Activated CD4-positive, alpha-beta T cell treated with anti-CD3 and anti-CD28 coated beads, Interleukin-2, amount 50 U/mL, for 16 hours (primary cell): Measurements from ENCODE around the gene RERE.
"Not testable (repeated sequence)": the region's sequence is repeated elsewhere in the genome, so short reads cannot be mapped to it uniquely, and the experiment has no call there.

Experiments used
- DNase-seq: peaks from one replicate; pipeline ENCODE4 v3.0.0-alpha.2; 2020

The RERE gene

DNA sequence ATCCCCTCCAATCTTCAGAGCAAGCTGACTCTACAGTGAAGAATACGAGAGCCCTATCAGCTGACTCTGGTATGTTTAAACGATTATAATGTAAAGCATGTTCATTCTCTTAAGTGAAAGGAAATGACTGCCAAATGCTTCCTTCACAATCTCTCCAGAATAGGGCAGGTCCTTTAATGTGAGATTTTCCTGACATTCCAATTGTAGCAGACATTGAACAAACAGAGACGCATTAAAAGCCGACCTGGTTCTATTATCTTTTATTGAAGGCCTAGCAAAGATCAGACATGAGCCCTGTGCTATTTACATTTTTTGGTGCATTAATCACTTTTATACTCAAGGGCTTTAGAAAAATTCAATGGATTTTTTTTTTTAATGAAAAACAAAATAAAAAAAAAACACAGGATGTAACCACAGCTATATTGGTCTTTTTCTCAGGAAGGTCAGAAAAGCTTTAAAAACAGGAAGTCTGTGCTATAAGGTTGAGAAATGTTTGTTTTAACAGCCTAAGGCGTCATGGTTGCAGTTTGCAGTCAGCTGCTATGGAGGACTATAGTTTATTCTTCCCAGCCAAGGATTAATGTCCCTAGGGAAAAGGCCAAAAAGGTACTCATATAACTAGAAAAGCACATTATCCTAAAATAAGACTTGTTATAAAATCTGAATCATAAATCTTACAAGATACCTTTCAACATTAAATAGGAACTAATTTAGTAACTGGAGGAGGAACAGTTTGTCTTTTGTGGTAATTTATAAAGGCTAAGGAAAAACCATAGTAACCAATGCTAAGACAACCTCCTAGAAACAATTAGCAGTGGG is 104.8 kb downstream of the RERE start:
- DNase-seq = peak; percentile 12

GRCh38 chr1:8711873-8712412 is 105.5 kb downstream of the RERE start:
- no peak for DNase-seq

- DNase-seq = no peak
Observed at GRCh38 chr1:8711151-8711550, 106.3 kb downstream of the RERE start.

DNA sequence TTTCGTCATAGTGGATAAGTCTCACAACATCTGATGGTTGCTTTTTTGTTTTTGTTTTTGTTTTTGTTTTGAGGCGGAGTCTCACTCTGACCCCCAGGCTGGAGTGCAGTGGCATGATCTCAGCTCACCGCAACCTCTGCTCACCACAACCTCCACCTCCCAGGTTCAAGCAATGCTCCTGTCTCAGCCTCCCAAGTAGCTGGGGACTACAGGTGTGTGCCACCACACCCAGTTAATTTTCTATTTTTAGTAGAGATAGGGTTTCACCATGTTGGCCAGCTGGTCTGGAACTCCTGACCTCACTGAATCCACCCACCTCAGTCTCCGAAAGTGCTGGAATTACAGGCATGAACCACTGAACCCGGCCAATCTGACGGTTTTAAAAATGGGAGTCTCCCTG is 109.2 kb downstream of the RERE start:
- no peak for DNase-seq

DNA sequence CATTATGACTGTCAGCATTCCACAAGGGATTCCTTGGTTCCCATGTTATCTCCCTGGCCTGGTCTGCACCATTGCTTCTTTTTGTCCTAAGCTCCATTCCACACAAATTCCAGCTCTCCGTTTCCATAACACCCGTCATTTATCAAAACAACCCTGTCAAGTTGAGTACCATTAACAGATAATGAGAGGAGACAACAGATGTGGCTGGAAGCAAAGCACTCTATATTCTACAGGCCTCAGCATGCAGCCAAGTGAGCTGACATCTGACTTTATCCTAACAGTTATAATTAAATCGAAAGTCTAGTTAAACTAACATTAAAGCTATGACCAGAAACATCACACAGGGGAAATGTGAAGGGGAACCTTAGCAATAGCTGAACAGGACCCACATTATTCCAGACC is 110.4 kb downstream of the RERE start:
- no peak for DNase-seq

- DNase-seq = no peak
Observed at GRCh38 chr1:8706291-8706690, 111.1 kb downstream of the RERE start.

DNA sequence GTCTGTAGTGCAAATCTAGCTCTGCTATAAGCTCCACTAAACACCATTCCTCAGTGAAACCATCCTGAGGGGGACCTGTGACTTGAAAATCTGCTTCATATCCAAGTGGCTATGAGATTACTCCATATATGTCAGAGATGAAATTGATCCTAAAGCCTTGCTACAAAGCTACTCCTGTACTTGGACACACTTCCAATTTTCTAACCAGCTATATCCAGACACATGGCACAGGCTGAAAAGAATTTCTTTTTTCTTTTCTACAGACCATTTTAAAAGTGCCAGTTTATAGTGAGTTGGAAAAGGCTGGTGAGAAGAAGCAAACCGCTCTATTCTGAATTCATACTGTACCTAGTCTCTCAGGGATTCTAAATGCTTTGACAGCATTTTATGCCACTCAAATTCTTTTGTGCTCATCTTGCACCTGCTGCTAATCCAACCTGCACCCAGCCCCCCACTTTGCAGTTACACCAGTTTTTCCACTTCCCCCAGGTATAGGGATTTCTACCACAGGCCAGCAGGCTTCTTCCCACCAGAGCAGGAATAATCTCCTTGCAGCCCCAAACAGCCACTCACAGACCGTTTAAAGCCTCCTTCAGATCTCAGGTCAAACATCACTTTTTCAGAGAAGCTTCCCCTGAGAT is 112.5 kb downstream of the RERE start:
- no peak for DNase-seq

GRCh38 chr1:8702850-8703810 is 114.3 kb downstream of the RERE start:
- DNase-seq = peak; percentile 79

- no peak for DNase-seq
Observed at GRCh38 chr1:8702472-8702849, 115.0 kb downstream of the RERE start.

- DNase-seq = peak; percentile 30
Observed at GRCh38 chr1:8701794-8702471, 115.5 kb downstream of the RERE start.

- no peak for DNase-seq
Observed at GRCh38 chr1:8699679-8700078, 117.8 kb downstream of the RERE start.

DNA sequence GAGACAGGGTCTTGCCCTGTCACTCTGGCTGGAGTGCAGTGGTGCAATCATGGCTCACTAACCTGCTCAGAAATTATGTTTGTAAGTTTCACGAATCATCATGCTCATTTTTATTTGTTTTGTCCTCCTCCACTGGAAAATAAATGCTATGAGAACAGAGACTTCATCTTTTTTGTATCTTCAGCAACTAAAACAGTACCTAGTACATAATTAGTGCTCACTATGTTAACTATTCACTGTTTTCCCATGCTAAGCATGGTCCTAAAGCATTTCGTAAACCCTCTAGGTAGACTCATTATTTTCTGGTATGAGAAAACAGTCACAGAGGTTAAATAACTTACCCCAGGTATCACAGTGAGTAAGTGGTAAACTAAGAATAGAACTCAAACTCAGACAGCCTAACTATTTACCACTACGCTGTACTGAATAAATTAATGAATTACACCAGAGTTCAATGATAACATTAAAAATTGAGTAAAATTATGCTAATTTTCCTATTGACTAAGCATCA is 118.4 kb downstream of the RERE start:
- DNase-seq = no peak

- no peak for DNase-seq
Observed at GRCh38 chr1:8698012-8698630, 119.3 kb downstream of the RERE start.

DNA sequence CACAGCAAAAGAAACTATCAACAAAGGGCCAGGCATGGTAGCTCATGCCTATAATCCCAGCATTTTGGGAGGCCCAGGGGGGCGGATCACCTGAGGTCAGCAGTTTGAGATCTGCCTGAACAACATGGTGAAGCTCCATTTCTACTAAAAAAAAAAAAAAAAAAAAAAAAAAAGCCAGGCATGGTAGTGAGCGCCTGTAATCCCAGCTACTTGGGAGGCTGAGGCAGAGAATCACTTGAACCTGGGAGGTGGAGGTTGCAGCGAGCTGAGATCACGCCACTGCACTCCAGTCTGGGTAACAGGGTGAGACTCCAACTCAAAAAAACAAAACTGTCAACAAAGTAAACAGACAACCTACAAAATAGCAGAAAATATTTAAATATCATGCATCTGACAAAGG is 122.0 kb downstream of the RERE start:
- not testable (repeated sequence) for DNase-seq

DNA sequence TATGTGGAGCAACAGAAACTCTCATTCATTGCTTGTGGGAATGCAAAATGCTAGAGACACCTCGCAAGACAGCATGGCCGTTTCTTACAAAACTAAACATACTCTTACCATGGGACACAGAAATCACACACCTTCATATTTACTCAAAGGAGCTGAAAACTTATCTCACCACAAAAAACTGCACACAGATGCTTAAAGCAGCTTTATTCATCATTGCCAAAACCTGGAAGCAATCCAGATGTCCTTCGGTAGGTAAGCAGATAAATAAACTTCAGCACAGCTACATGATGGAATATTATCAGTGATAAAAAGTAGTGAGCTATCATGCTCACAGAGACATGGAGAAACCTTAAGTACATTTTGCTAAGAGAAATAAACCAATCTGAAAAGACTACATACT is 124.3 kb downstream of the RERE start:
- DNase-seq = no peak

DNA sequence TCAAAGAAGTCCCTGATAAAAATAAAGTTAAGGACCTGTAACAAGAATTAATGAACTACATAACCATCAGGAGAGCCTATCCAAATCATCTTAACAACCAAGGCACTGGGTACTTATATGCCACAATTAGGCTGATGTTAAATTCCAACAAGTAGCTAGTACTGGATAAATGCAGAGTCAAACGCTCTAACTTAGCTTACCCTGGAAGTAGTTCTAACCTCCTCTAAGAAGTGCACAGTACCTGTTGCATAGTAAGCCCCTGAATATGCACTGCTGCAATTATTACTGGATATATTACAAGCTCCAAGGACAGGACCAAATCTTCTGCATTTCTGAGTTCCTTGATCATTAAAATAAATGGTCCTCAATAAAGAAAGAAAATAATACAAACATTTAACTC is 125.8 kb downstream of the RERE start:
- no peak for DNase-seq

- no peak for DNase-seq
Observed at GRCh38 chr1:8690253-8690525, 127.3 kb downstream of the RERE start.

- DNase-seq = no peak
Observed at GRCh38 chr1:8689431-8690252, 127.8 kb downstream of the RERE start.

- DNase-seq = no peak
Observed at GRCh38 chr1:8687538-8687937, 129.9 kb downstream of the RERE start.

DNA sequence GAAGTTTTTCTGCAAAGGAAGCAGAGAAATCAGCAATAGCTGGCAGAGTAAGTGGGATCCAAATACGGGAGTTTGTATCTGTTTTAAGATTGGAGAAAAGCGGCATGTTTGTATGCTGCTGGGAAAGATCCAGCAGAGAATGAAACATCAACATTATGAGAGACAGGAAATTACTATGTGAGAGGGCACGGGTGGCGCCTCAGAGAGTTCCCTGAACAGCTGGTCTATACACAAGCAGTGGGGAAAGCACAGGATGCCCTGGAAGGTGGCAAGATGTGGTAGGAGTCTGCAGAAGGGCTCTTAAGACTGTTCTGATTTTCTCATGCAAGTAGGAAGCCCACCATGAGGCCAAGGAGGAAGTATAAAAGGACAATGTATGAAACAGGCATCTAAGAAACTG is 130.4 kb downstream of the RERE start:
- no peak for DNase-seq

DNA sequence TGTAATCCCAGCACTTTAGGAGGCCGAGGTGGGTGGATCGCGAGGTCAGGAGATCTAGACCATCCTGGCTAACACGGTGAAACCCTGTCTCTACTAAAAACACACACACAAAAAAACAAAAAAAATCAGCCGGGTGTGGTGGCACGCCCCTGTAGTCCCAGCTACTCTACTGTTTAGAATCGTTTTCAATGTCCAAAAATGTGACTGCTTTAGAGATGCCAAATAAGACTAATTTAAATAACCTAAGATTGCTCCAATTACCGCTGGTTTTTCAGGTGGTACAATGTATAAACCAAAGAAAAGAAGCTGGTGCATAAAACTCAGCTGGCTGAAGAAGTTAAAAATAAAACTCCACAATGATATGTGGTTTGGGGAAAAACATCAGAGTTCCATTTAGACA is 132.0 kb downstream of the RERE start:
- no peak for DNase-seq
